ENCODE data around the gene STIMATE. TPM values are rescaled to one million over a fixed set of nuclear protein-coding genes. Genes with fewer than 3 reads are reported as not detected.

The STIMATE gene
- total and polyA plus RNA-seq, 9 of the 15 experiments (the other 6 are each of a cell fraction or from before 2014, with no cell fraction given) = 0.14 to 7.7 (median 4.9) TPM

DNA sequence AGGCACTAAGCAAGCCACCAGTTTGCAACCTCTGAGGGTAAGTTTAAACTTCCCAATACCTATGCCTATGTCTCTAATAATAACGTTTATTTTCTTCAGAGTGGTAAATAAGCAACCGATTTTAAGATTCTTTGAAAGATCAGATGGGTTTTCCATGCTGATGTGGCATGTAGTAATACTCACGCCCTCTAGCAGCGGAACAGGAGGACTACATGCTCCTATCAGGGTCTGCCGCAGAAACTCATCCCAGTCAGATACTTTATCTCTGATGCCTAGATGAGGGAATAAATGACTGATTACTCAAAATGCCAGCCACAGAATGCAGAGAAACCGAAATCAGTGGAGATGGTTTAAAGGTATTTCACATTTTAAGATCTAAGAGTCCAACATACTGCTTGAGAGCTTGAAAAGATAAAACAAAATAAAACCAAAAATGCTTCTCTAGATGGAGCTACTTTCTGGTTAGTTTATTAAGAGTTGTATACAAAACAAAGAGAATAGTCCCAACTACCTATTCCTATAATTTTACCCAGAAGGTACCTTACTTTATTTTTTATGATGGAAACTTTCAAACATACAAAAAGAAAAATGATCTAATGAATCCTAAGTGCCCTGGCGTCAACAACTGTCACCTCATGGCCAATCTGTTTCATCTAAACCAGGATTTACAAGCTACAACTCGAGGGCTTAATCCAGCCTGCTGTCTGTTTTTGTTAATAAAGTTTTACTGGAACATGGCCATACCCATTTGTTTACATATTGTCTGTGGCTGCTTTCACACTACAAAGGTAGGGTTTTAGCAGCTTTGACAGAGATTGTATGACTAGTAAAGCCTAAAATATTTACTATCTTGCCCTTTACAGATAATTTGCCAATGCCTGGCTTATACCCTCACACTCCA, 37.5 kb upstream of the STIMATE start:
- Histone ChIP-seq H3K4me3 (no peak overlapping the region), H3K9me3 (replicated peaks; ENCODE audit: control insufficient read depth, insufficient read depth, low read depth, low read length) (no peaks in the 10 kb centered on the region), H3K9me1 (ENCODE audit: control insufficient read depth, insufficient read depth, low read length) (no peaks in the 10 kb centered on the region), H3K27ac (ENCODE audit: extremely low read depth, low read depth, low read length) (no peak overlapping the region), H3K9ac (ENCODE audit: insufficient read depth in 1 of 2, low read depth in 2 of 2, low read length in 2 of 2) (no peak overlapping the region), H3K36me3 (ENCODE audit: control insufficient read depth, insufficient read depth, low read length) (0 out of 3 replicates have a peak, but pooled peaks cover 5% of the 10 kb centered on the region), H3K4me2 (ENCODE audit: insufficient read depth, low read length) (no peak overlapping the region), H3K79me2 (ENCODE audit: control insufficient read depth, insufficient read depth, low read length) (no peaks in the 10 kb centered on the region), H2AFZ (ENCODE audit: low read depth, low read length) (0 out of 2 replicates have a peak overlapping the region, but pooled peaks have one; percentile 19), H4K20me1 (replicated peaks; ENCODE audit: control insufficient read depth, insufficient read depth, low read length) (no peaks in the 10 kb centered on the region), H3K4me1 (replicated peaks in 1 of 2; ENCODE audit: control insufficient read depth in 2 of 2, insufficient read depth in 2 of 2, low read length in 2 of 2) (no peaks in the 10 kb centered on the region; a peak in 1 of 5 replicates), H3K27me3 (ENCODE audit: control insufficient read depth in 2 of 2, insufficient read depth in 2 of 2, low read length in 2 of 2) (no peaks in the 10 kb centered on the region)
- ATAC-seq (peak; percentile 89), FAIRE-seq (peak; percentile 95), DNase-seq (ENCODE audit: extremely low read depth in 1 of 4, low spot score in 3 of 4) (peak; percentile 45 to 59 (median 54))
- ChIA-PET CTCF (ENCODE audit: low intra/inter-chr PET ratio) (no interaction called here), POLR2A (interaction anchor here (1.0 kb wide), 1 partner anchor 22 kb away, joined by 4 read pairs; no protein-coding TSS in a partner anchor)
- intact Hi-C loops (cut with micrococcal nuclease) (loop anchor here (1.0 to 2.0 kb wide), 2 partner anchors 84 to 138 kb away; no protein-coding TSS in a partner anchor), in situ Hi-C loops (cut with MboI) (no loop called here)
- 4% methylated on average over 7 of the region's 8 CpGs for WGBS (ENCODE audit: insufficient coverage, low coverage, missing lambda C conversion rate)
- BruUV-seq (replicated peaks) = no TSS peak
- TF ChIP-seq CXXC5 (CRISPR knock-in tag; IDR thresholded peaks at IDR 0.05) = no peak
- no peak for TF ChIP-seq JUND (IDR thresholded peaks at IDR 0.05; ENCODE audit: borderline replicate concordance, low read depth, low read length)
- 0 out of 3 replicates have a peak, but pooled peaks have one; percentile 8 for TF ChIP-seq JUND (tag; IDR thresholded peaks at IDR 0.05; ENCODE audit: borderline replicate concordance, low read depth, low read length)
- peak; percentile 35 to 65 for TF ChIP-seq RAD21 (CRISPR knock-in tag; conservative IDR thresholded peaks at IDR 0.05 in 1 of 2, IDR thresholded peaks at IDR 0.05 in 1 of 2)
- TF ChIP-seq, protein P1, sequence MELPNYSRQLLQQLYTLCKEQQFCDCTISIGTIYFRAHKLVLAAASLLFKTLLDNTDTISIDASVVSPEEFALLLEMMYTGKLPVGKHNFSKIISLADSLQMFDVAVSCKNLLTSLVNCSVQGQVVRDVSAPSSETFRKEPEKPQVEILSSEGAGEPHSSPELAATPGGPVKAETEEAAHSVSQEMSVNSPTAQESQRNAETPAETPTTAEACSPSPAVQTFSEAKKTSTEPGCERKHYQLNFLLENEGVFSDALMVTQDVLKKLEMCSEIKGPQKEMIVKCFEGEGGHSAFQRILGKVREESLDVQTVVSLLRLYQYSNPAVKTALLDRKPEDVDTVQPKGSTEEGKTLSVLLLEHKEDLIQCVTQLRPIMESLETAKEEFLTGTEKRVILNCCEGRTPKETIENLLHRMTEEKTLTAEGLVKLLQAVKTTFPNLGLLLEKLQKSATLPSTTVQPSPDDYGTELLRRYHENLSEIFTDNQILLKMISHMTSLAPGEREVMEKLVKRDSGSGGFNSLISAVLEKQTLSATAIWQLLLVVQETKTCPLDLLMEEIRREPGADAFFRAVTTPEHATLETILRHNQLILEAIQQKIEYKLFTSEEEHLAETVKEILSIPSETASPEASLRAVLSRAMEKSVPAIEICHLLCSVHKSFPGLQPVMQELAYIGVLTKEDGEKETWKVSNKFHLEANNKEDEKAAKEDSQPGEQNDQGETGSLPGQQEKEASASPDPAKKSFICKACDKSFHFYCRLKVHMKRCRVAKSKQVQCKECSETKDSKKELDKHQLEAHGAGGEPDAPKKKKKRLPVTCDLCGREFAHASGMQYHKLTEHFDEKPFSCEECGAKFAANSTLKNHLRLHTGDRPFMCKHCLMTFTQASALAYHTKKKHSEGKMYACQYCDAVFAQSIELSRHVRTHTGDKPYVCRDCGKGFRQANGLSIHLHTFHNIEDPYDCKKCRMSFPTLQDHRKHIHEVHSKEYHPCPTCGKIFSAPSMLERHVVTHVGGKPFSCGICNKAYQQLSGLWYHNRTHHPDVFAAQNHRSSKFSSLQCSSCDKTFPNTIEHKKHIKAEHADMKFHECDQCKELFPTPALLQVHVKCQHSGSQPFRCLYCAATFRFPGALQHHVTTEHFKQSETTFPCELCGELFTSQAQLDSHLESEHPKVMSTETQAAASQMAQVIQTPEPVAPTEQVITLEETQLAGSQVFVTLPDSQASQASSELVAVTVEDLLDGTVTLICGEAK (IDR thresholded peaks at IDR 0.05) = peak; percentile 88
- TF ChIP-seq, protein P1 (CRISPR knock-in tag; IDR thresholded peaks at IDR 0.05) = 0 out of 2 replicates have a peak, but pooled peaks have one; percentile 47
- TF ChIP-seq, protein P2, sequence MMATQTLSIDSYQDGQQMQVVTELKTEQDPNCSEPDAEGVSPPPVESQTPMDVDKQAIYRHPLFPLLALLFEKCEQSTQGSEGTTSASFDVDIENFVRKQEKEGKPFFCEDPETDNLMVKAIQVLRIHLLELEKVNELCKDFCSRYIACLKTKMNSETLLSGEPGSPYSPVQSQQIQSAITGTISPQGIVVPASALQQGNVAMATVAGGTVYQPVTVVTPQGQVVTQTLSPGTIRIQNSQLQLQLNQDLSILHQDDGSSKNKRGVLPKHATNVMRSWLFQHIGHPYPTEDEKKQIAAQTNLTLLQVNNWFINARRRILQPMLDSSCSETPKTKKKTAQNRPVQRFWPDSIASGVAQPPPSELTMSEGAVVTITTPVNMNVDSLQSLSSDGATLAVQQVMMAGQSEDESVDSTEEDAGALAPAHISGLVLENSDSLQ (IDR thresholded peaks at IDR 0.05) = 0 out of 2 replicates have a peak, but pooled peaks have one; percentile 14
- no peak for TF ChIP-seq HNRNPK (IDR thresholded peaks at IDR 0.05; ENCODE audit: low read depth, low read length, poor library complexity, severe bottlenecking)

Measured in K562 (cell line).